ENCODE data around the gene TFF1.

GRCh38 chr21:42376338-42376982, 10.1 kb upstream of the TFF1 start:
- TF ChIP-seq GATA2 (IDR thresholded peaks at IDR 0.05; ENCODE audit: low read depth, low read length) (no peak), GATA3 (IDR thresholded peaks at IDR 0.05; ENCODE audit: low read depth, low read length) (no peak)
